Smooth muscle cell (in vitro differentiated cells): ENCODE data around the gene CAMK2D. TPM values are rescaled to one million over a fixed set of nuclear protein-coding genes. Genes with fewer than 3 reads are reported as not detected.

Source experiments
- DNase-seq: peaks from one replicate; lab custom pipeline; 2025; ENCODE audit not compliant: unreplicated experiment; lab: John Stamatoyannopoulos, UW
- H2AFZ ChIP-seq: fragments of 200-600 bp; sonication (generic); 2 replicates; pipeline ENCODE4 v1.6.0; 2016; ENCODE audit warnings: antibody characterized with exemption, low read depth, mild to moderate bottlenecking
- H3F3A ChIP-seq: fragments of 200-600 bp; sonication (generic); 2 replicates; pipeline ENCODE4 v1.6.0; 2017; ENCODE audit warnings: antibody characterized with exemption, low read depth
- H3K27ac ChIP-seq: fragments of 200-600 bp; sonication (generic); 2 replicates; pipeline ENCODE4 v1.5.1; 2016; ENCODE audit warnings: low read depth, mild to moderate bottlenecking
- H3K27me3 ChIP-seq: fragments of 200-600 bp; sonication (generic); 2 replicates; pipeline ENCODE4 v1.6.1; 2016; ENCODE audit warnings: low read depth, mild to moderate bottlenecking
- H3K36me3 ChIP-seq: fragments of 200-600 bp; sonication (generic); 2 replicates; pipeline ENCODE4 v1.5.1; 2016; ENCODE audit warnings: low read depth
- H3K4me1 ChIP-seq: fragments of 200-600 bp; sonication (generic); 2 replicates; pipeline ENCODE4 v1.5.1; 2016; ENCODE audit warnings: low read depth
- H3K4me2 ChIP-seq: fragments of 200-600 bp; sonication (generic); 2 replicates; pipeline ENCODE4 v1.6.0; 2016; ENCODE audit warnings: mild to moderate bottlenecking
- H3K4me3 ChIP-seq: fragments of 200-600 bp; sonication (generic); 2 replicates; pipeline ENCODE4 v1.5.1; 2016; ENCODE audit warnings: mild to moderate bottlenecking
- H3K79me2 ChIP-seq: fragments of 200-600 bp; sonication (generic); 2 replicates; pipeline ENCODE4 v1.6.0; 2016; ENCODE audit warnings: low read depth, mild to moderate bottlenecking
- H3K9ac ChIP-seq: fragments of 200-600 bp; sonication (generic); 2 replicates; pipeline ENCODE4 v1.6.0; 2016; ENCODE audit warnings: low read depth
- H3K9me3 ChIP-seq: fragments of 200-600 bp; sonication (generic); replicated peaks from 2 replicates; pipeline ENCODE4 v1.5.1; 2016; ENCODE audit warnings: low read depth
- H4K20me1 ChIP-seq: fragments of 200-600 bp; sonication (generic); 2 replicates; pipeline ENCODE4 v1.6.0; 2016; ENCODE audit warnings: low read depth
- WGBS: methylation state at CpG from one replicate; pipeline ENCODE4 v1.1.7; 2016; ENCODE audit warnings: low lambda C conversion rate; 5-methylcytosine and 5-hydroxymethylcytosine counted together
- polyA plus RNA-seq: library from polyadenylated mRNA; unstranded; fragments of >200 nt; fragmentation: Nextera tagmentation; extraction: Ambion mirVana; gene quantifications from 2 replicates; pipeline ENCODE4 v1.2.1, GENCODE V29; 2016
- total RNA-seq: library from RNA; depleted of rRNA; stranded (reverse); fragments of >200 nt; gene quantifications from 2 replicates; pipeline ENCODE4 v1.2.3, GENCODE V29; 2014
- TF ChIP-seq, protein P1 (sequence below): fragments of 200-600 bp; sonication (generic); IDR thresholded peaks from 2 replicates; pipeline ENCODE4 v1.5.1; 2017; ENCODE audit warnings: borderline replicate concordance, mild to moderate bottlenecking, antibody characterized with exemption; ENCODE audit not compliant: insufficient read depth, poor library complexity, severe bottlenecking

Gene CAMK2D
- total and polyA plus RNA-seq, 2 experiments from 2014 or later = 17.2 to 36.0 TPM

DNA sequence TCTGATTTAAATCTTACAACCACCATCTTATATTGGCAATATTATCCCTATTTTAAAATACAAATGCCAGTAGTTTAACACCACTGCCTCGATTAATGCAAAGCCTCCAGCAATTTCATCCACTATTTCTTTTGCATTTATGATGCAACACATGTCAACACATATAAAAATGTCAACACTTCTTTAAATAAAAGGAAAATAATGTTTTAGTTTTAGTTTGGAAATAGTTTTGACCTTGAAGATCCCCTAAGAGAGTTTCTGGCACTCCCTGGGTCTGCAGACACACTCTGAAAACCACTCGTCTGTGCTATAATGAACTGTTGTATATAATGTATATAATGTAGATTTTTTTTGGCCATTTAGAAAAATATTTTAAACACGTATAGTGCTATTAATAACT, 99.0 kb downstream of the CAMK2D start:
- Histone ChIP-seq H3K4me3 (no peak overlapping the region), H3K27ac (no peak overlapping the region), H3F3A (no peaks in the 10 kb centered on the region), H3K36me3 (no peaks in the 10 kb centered on the region), H4K20me1 (peaks cover 8% of the 10 kb centered on the region), H3K79me2 (no peaks in the 10 kb centered on the region), H3K27me3 (no peaks in the 10 kb centered on the region), H3K4me2 (no peak overlapping the region), H3K9ac (no peak overlapping the region), H3K9me3 (no peaks in the 10 kb centered on the region), H2AFZ (no peak overlapping the region), H3K4me1 (no peaks in the 10 kb centered on the region)
- TF ChIP-seq, protein P1, sequence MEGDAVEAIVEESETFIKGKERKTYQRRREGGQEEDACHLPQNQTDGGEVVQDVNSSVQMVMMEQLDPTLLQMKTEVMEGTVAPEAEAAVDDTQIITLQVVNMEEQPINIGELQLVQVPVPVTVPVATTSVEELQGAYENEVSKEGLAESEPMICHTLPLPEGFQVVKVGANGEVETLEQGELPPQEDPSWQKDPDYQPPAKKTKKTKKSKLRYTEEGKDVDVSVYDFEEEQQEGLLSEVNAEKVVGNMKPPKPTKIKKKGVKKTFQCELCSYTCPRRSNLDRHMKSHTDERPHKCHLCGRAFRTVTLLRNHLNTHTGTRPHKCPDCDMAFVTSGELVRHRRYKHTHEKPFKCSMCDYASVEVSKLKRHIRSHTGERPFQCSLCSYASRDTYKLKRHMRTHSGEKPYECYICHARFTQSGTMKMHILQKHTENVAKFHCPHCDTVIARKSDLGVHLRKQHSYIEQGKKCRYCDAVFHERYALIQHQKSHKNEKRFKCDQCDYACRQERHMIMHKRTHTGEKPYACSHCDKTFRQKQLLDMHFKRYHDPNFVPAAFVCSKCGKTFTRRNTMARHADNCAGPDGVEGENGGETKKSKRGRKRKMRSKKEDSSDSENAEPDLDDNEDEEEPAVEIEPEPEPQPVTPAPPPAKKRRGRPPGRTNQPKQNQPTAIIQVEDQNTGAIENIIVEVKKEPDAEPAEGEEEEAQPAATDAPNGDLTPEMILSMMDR = no peak
- whole genome bisulfite sequencing = 94% methylated on average over 3 of the region's 3 CpGs
- no peak for DNase-seq

DNA sequence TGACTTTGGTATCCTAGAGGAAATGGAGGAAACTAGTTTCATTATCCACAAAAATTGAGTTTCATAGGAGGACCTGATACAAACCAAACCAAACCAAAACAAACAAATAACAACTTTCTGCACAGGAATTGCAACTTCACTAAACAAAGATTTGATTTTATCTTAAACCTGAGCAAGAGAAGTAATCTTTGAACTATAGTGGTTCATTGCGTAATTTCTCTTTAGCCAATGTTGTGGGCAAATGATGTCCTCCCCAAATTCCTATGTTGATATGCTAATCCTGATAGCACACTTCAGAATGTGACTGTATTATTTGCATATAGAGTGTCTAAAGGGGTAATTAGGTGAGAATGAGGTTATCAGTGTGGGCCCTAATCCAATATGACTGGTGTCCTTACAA, 102.4 kb downstream of the CAMK2D start:
- H3K79me2 ChIP-seq = no peaks in the 10 kb centered on the region

DNA sequence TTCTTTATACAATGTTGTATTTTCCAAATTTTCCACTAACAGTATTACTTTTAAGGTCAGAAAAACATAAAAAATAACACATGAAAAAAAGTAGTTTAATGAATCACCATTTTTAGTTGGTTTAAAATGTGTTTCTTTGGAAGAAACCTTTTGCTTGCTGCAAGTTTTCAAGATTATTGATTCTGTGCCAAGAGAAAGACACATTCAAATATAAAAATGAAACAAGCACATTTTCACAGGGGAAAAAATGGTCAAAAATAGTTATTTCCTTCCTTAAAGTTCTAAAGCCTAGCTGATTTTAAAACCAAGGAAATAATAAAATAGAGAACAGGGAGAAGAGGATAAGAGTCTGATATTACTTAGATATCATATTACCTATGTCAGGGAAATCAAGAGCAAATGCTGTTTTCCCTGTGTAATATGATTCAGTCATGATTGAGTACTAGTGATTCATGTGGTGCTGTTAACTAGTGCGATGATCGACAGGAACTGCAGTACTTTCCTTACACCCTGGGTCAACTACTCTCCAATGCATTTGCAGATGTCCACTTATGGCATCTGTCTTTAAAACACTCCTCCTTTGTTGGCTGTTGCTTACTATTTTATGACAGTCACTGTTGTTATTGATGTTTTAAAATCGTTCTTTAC, 103.8 kb downstream of the CAMK2D start:
- Histone ChIP-seq H3K9me3 (no peaks in the 10 kb centered on the region), H3K36me3 (no peaks in the 10 kb centered on the region), H3K4me2 (no peak overlapping the region), H3K27ac (no peak overlapping the region), H3K4me3 (no peak overlapping the region), H3K4me1 (no peaks in the 10 kb centered on the region), H2AFZ (no peak overlapping the region), H3K79me2 (no peaks in the 10 kb centered on the region), H3K9ac (no peak overlapping the region), H4K20me1 (peaks cover 13% of the 10 kb centered on the region), H3F3A (no peaks in the 10 kb centered on the region), H3K27me3 (no peaks in the 10 kb centered on the region)
- DNase-seq = no peak
- TF ChIP-seq, protein P1 = no peak
- WGBS = 72% methylated on average over 3 of the region's 3 CpGs

More for the DNA sequence above, 102.4 kb downstream of the CAMK2D start:
- no peak overlapping the region for H3K4me3 ChIP-seq
- H3K27me3 ChIP-seq = no peaks in the 10 kb centered on the region
- no peaks in the 10 kb centered on the region for H3F3A ChIP-seq
- no peak overlapping the region for H2AFZ ChIP-seq
- H3K9me3 ChIP-seq = no peaks in the 10 kb centered on the region
- no peak overlapping the region for H3K4me2 ChIP-seq
- 97% methylated on average over 1 of the region's 1 CpG for WGBS
- H3K4me1 ChIP-seq = no peaks in the 10 kb centered on the region
- H4K20me1 ChIP-seq = peaks cover 13% of the 10 kb centered on the region
- DNase-seq = no peak
- H3K9ac ChIP-seq = no peak overlapping the region
- TF ChIP-seq, protein P1 = no peak
- no peaks in the 10 kb centered on the region for H3K36me3 ChIP-seq
- H3K27ac ChIP-seq = no peak overlapping the region

DNA sequence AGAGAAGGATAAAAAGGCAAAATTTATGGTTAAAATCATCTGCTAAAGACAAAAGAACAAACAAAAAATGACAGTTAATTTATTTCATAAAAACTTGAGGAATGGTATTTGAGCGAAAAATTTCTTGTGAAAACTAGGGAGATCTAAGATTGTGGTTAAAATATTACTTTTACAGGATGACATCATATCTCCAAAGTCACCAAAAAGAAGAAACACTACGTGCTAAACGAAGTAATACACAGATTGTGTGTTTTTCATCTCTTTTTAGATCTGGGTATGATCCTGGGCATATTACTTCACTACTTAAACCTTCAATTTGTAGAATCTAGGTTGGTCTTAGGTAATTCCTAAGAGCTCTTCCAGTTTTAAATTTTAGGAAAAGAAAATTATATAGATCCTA, 107.7 kb downstream of the CAMK2D start:
- WGBS = 95% methylated on average over 3 of the region's 3 CpGs
- H3K79me2 ChIP-seq = no peaks in the 10 kb centered on the region
- DNase-seq = no peak

More for the DNA sequence above, 107.7 kb downstream of the CAMK2D start:
- peaks cover 13% of the 10 kb centered on the region for H4K20me1 ChIP-seq
- H3K9me3 ChIP-seq = no peaks in the 10 kb centered on the region
- TF ChIP-seq, protein P1 = no peak
- no peaks in the 10 kb centered on the region for H3K27me3 ChIP-seq
- no peaks in the 10 kb centered on the region for H3K4me1 ChIP-seq
- H3F3A ChIP-seq = no peaks in the 10 kb centered on the region
- no peak overlapping the region for H3K9ac ChIP-seq
- H2AFZ ChIP-seq = no peak overlapping the region
- H3K36me3 ChIP-seq = no peaks in the 10 kb centered on the region
- H3K4me3 ChIP-seq = no peak overlapping the region
- H3K4me2 ChIP-seq = no peak overlapping the region
- no peak overlapping the region for H3K27ac ChIP-seq
